HFFc6 (cell line): ENCODE data around the gene MRPL19. TPM values are rescaled to one million over a fixed set of nuclear protein-coding genes. Genes with fewer than 3 reads are reported as not detected.

Experiments
- DNase-seq: peaks from one replicate; pipeline ENCODE4 v3.0.0-alpha.2; 2018
- H3K27ac Mint-ChIP-seq: 2 replicates; pipeline ENCODE4 v1.8.0; 2020; ENCODE audit warnings: mild to moderate bottlenecking, mixed read lengths
- H3K27me3 Mint-ChIP-seq: 2 replicates; pipeline ENCODE4 v1.8.0; 2021; ENCODE audit warnings: mild to moderate bottlenecking, moderate library complexity, mixed read lengths; ENCODE audit not compliant: insufficient read depth
- H3K36me3 Mint-ChIP-seq: 2 replicates; pipeline ENCODE4 v1.8.0; 2021; ENCODE audit warnings: low read depth, mixed read lengths
- H3K4me1 Mint-ChIP-seq: 2 replicates; pipeline ENCODE4 v1.8.0; 2020; ENCODE audit warnings: low read depth, mixed read lengths
- H3K4me3 Mint-ChIP-seq: 2 replicates; pipeline ENCODE4 v1.8.0; 2020; ENCODE audit warnings: mild to moderate bottlenecking, moderate library complexity, mixed read lengths
- H3K9me3 Mint-ChIP-seq: 2 replicates; pipeline ENCODE4 v1.8.0; 2020; ENCODE audit warnings: mild to moderate bottlenecking, mixed read lengths
- CTCF ChIP-seq: fragments of 200-600 bp; sonication (generic); IDR thresholded peaks from 2 replicates; pipeline ENCODE4 v1.5.0; 2021; ENCODE audit warnings: antibody characterized with exemption, mild to moderate bottlenecking
- total RNA-seq, 6 experiments: library from RNA; stranded (reverse); fragmentation: NEBNext Ultra II Directional; extraction: Animal tissue kit (Norgen Biotek cat#: 25700); gene quantifications; 2 replicates in 1 of 6; 3 replicates in 5 of 6; pipeline ENCODE4 v1.2.3, GENCODE V29; 2021

The MRPL19 gene
- total RNA-seq, 6 experiments from 2014 or later = 61.0 to 66.1 (median 63.1) TPM

- TF ChIP-seq CTCF = peak; percentile 97
- Mint-ChIP-seq H3K36me3 (no peaks in the 10 kb centered on the region), H3K4me1 (peaks cover 12% of the 10 kb centered on the region), H3K27ac (no peak overlapping the region), H3K4me3 (no peak overlapping the region), H3K27me3 (peaks cover 3% of the 10 kb centered on the region), H3K9me3 (no peaks in the 10 kb centered on the region)
- peak; percentile 72 for DNase-seq
These were observed 18.6 kb upstream of the MRPL19 start for GRCh38 chr2:75627902-75628504.

GRCh38 chr2:75632091-75632701 is 14.4 kb upstream of the MRPL19 start:
- Mint-ChIP-seq H3K4me3 (no peak overlapping the region), H3K27ac (no peak overlapping the region), H3K27me3 (peaks cover 3% of the 10 kb centered on the region; the same call in 1 of the 2 replicates), H3K9me3 (no peaks in the 10 kb centered on the region), H3K36me3 (no peaks in the 10 kb centered on the region), H3K4me1 (peaks cover 12% of the 10 kb centered on the region)
- DNase-seq = no peak
- no peak for TF ChIP-seq CTCF

GRCh38 chr2:75632813-75633212 is 13.8 kb upstream of the MRPL19 start:
- peaks cover 9% of the 10 kb centered on the region for H3K27me3 Mint-ChIP-seq
- no peak overlapping the region for H3K27ac Mint-ChIP-seq
- TF ChIP-seq CTCF = no peak
- no peaks in the 10 kb centered on the region for H3K36me3 Mint-ChIP-seq
- peaks cover 16% of the 10 kb centered on the region for H3K4me1 Mint-ChIP-seq
- DNase-seq = no peak
- no peaks in the 10 kb centered on the region for H3K9me3 Mint-ChIP-seq
- H3K4me3 Mint-ChIP-seq = no peak overlapping the region

GRCh38 chr2:75633620-75634019 is 13.0 kb upstream of the MRPL19 start:
- Mint-ChIP-seq H3K4me3 (no peak overlapping the region), H3K4me1 (peaks cover 16% of the 10 kb centered on the region), H3K27me3 (peaks cover 12% of the 10 kb centered on the region), H3K36me3 (no peaks in the 10 kb centered on the region), H3K27ac (no peak overlapping the region), H3K9me3 (no peaks in the 10 kb centered on the region)
- TF ChIP-seq CTCF = no peak
- no peak for DNase-seq

- no peak for DNase-seq
- peaks cover 12% of the 10 kb centered on the region for H3K27me3 Mint-ChIP-seq
- no peaks in the 10 kb centered on the region for H3K9me3 Mint-ChIP-seq
- TF ChIP-seq CTCF = no peak
- peaks cover 16% of the 10 kb centered on the region for H3K4me1 Mint-ChIP-seq
- no peak overlapping the region for H3K27ac Mint-ChIP-seq
- no peak overlapping the region for H3K4me3 Mint-ChIP-seq
- no peaks in the 10 kb centered on the region for H3K36me3 Mint-ChIP-seq
These were observed 11.6 kb upstream of the MRPL19 start for GRCh38 chr2:75634945-75635344.
